Panc1 (cell line): ENCODE results near the gene LEFTY2.

ENCODE experiments used
- CTCF ChIP-seq: fragments of 450-650 bp; IDR thresholded peaks from 2 replicates; pipeline ENCODE4 v1.5.1; 2017; ENCODE audit warnings: mild to moderate bottlenecking
- SIN3A ChIP-seq: IDR thresholded peaks from 2 replicates; pipeline ENCODE4 v1.6.1; 2012; ENCODE audit warnings: low read depth, mild to moderate bottlenecking, low read length, moderate library complexity, borderline replicate concordance; ENCODE audit not compliant: insufficient read depth

GRCh38 chr1:225915538-225915991 lies 25.5 kb downstream of the LEFTY2 start:
- no peak for TF ChIP-seq CTCF
- no peak for TF ChIP-seq SIN3A
